ENCODE results near the gene GSG1. TPM values are rescaled to one million over a fixed set of nuclear protein-coding genes. Genes with fewer than 3 reads are reported as not detected.

GSG1 gene
- total RNA-seq, 1 experiment from 2014 or later = 0.22 TPM

DNA sequence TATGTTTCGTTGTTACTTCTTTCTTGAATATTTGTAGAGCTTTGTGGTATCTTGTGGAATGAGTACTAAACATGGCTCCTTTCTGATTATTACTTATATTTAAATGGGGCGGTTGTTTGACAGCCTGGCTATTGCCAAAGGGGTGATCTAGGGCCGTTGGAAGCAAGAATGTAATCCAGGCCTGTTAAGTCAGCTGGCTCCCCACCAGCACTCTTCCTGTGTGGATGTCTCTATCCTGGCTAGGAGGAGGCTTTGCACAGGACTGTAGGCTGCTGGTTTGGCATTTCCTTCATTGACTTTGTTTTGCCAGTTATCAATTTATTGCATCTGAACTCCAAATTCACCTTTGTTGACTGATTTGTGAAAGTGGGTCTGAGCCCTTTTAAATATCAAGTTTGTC lies 53.7 kb downstream of the GSG1 start:
- Histone ChIP-seq H4K8ac (replicated peaks; ENCODE audit: insufficient read length, low read depth, low read length) (no peak overlapping the region), H2BK20ac (ENCODE audit: low read depth, low read length, poor library complexity, severe bottlenecking) (no peak overlapping the region), H3K23me2 (ENCODE audit: insufficient read length, low read depth, low read length, poor library complexity, severe bottlenecking) (no peaks in the 10 kb centered on the region), H3K56ac (ENCODE audit: insufficient read length, low read depth, low read length) (no peak overlapping the region), H2AK5ac (ENCODE audit: insufficient read length, low read length) (no peak overlapping the region), H2BK5ac (ENCODE audit: insufficient read length, low read length) (no peak overlapping the region), H3K4me2 (ENCODE audit: insufficient read depth, insufficient read length, low read length) (no peak overlapping the region), H3K23ac (ENCODE audit: insufficient read length, low read depth, low read length) (no peak overlapping the region), H3K14ac (ENCODE audit: insufficient read depth, low read length) (no peak overlapping the region), H4K91ac (ENCODE audit: insufficient read length, low read depth, low read length) (no peak overlapping the region), H3K79me2 (ENCODE audit: insufficient read depth, low read length) (no peaks in the 10 kb centered on the region; the same call in 1 of the 2 replicates), H2BK120ac (ENCODE audit: low read depth, low read length, poor library complexity, severe bottlenecking) (no peak overlapping the region), H3K9ac (ENCODE audit: extremely low read depth, insufficient read length, low read length) (no peak overlapping the region), H3K27me3 (ENCODE audit: insufficient read depth, low read length) (no peaks in the 10 kb centered on the region), H2AFZ (ENCODE audit: low read length) (no peak overlapping the region), H4K5ac (ENCODE audit: insufficient read length, low read depth, low read length) (no peak overlapping the region), H3K27ac (ENCODE audit: insufficient read length, low read depth, low read length) (no peak overlapping the region), H2BK12ac (ENCODE audit: insufficient read length, low read depth, low read length) (no peak overlapping the region), H2BK15ac (ENCODE audit: low read depth, low read length) (no peak overlapping the region), H3T11ph (ENCODE audit: low read length) (no peak overlapping the region), H3K4me1 (ENCODE audit: insufficient read depth, low read length) (no peaks in the 10 kb centered on the region; the same call in 1 of the 2 replicates), H4K20me1 (ENCODE audit: control insufficient read depth, insufficient read depth, insufficient read length) (no peaks in the 10 kb centered on the region), H3K4ac (ENCODE audit: low read depth, low read length) (no peak overlapping the region), H3K9me3 (ENCODE audit: control insufficient read depth, low read depth, low read length) (peaks cover 4% of the 10 kb centered on the region), H3K79me1 (ENCODE audit: insufficient read depth, low read depth, low read length, poor library complexity, severe bottlenecking) (peaks cover 2% of the 10 kb centered on the region), H3K18ac (ENCODE audit: insufficient read length, low read depth, low read length) (no peak overlapping the region)
- H3K36me3 Mint-ChIP-seq (ENCODE audit: insufficient read depth in 1 of 3, low read depth in 3 of 3) = peaks cover 20 to 30% (median 21%) of the 10 kb centered on the region in 3 experiments
- TF ChIP-seq, protein P1, sequence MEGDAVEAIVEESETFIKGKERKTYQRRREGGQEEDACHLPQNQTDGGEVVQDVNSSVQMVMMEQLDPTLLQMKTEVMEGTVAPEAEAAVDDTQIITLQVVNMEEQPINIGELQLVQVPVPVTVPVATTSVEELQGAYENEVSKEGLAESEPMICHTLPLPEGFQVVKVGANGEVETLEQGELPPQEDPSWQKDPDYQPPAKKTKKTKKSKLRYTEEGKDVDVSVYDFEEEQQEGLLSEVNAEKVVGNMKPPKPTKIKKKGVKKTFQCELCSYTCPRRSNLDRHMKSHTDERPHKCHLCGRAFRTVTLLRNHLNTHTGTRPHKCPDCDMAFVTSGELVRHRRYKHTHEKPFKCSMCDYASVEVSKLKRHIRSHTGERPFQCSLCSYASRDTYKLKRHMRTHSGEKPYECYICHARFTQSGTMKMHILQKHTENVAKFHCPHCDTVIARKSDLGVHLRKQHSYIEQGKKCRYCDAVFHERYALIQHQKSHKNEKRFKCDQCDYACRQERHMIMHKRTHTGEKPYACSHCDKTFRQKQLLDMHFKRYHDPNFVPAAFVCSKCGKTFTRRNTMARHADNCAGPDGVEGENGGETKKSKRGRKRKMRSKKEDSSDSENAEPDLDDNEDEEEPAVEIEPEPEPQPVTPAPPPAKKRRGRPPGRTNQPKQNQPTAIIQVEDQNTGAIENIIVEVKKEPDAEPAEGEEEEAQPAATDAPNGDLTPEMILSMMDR (conservative IDR thresholded peaks at IDR 0.05) = no peak
- H3K4me3 Mint-ChIP-seq = no peak overlapping the region
- peaks cover 22 to 23% of the 10 kb centered on the region in 2 experiments for H3K9me3 Mint-ChIP-seq
- H3K4me1 Mint-ChIP-seq = peaks cover 33 to 35% of the 10 kb centered on the region in 2 experiments
- no CpG with 5 or more reads among the region's 3 CpGs for WGBS (ENCODE audit: extremely low coverage, insufficient read length, low lambda C conversion rate)
- DNase-seq = no peak
- H3K27me3 Mint-ChIP-seq (ENCODE audit: low read depth) = no peaks in the 10 kb centered on the region
- H3K27ac Mint-ChIP-seq = no peak overlapping the region
